ENCODE results near the gene DDT. TPM values are rescaled to one million over a fixed set of nuclear protein-coding genes. Genes with fewer than 3 reads are reported as not detected.

Gene DDT
- total RNA-seq, 1 donor from 2014 or later, result 34.5 TPM

Other genes with a start within 250 kb of the DDT start
- 3.9 and 4.6 TPM in 2 replicates for gene ZNF70, start 223.3 kb downstream of the DDT start, total RNA-seq (ENCODE audit: low replicate concordance)
- not detected in 2 replicates for gene VPREB3, start 220.0 kb downstream of the DDT start, total RNA-seq (ENCODE audit: low replicate concordance)
- 0.56 and 3.0 TPM in 2 replicates for gene C22orf15, start 211.5 kb downstream of the DDT start, total RNA-seq (ENCODE audit: low replicate concordance)
- gene CHCHD10, start 206.5 kb downstream of the DDT start, total RNA-seq (ENCODE audit: low replicate concordance), result 0.53 and 9.1 TPM in 2 replicates
- 4.1 and 13.7 TPM in 2 replicates for gene MMP11, start 201.6 kb downstream of the DDT start, total RNA-seq (ENCODE audit: low replicate concordance)
- gene SMARCB1, start 187.5 kb downstream of the DDT start, total RNA-seq (ENCODE audit: low replicate concordance), result 151 and 170 TPM in 2 replicates
- 1.1 and 7.7 TPM in 2 replicates for gene DERL3, start 135.4 kb downstream of the DDT start, total RNA-seq (ENCODE audit: low replicate concordance)
- 3.8 and 12.1 TPM in 2 replicates for gene SLC2A11, start 116.6 kb downstream of the DDT start, total RNA-seq (ENCODE audit: low replicate concordance)
- gene MIF, start 80.1 kb downstream of the DDT start, total RNA-seq (ENCODE audit: low replicate concordance), result 132 and 552 TPM in 2 replicates
- gene GSTT2B, start 13.2 kb downstream of the DDT start, total RNA-seq (ENCODE audit: low replicate concordance), result 0.19 TPM in 1 of 2 replicates, not detected in the other
- not detected in 2 replicates for gene DDTL, start 7.6 kb downstream of the DDT start, total RNA-seq (ENCODE audit: low replicate concordance)
- gene GSTT2, start 5.7 kb upstream of the DDT start, total RNA-seq (ENCODE audit: low replicate concordance), result not detected in 2 replicates
- not detected in 2 replicates for gene GSTT4, start 31.0 kb upstream of the DDT start, total RNA-seq (ENCODE audit: low replicate concordance)
- gene CABIN1, start 36.9 kb upstream of the DDT start, total RNA-seq (ENCODE audit: low replicate concordance), result 35.6 and 52.7 TPM in 2 replicates
- 0.02 and 0.25 TPM in 2 replicates for gene SUSD2, start 207.0 kb upstream of the DDT start, total RNA-seq (ENCODE audit: low replicate concordance)

Data from neural progenitor cell (in vitro differentiated cells).